HG03060 (cell line): Measurements from ENCODE around the gene CIRBP.
"Not testable (repeated sequence)": the region's sequence is repeated elsewhere in the genome, so short reads cannot be mapped to it uniquely, and the experiment has no call there.

Source experiments
- ATAC-seq: cut with Tn5 transposase; IDR thresholded peaks from one replicate; pipeline ENCODE4 v1.9.1; 2021; ENCODE audit warnings: low read depth, moderate number of reproducible peaks; ENCODE audit not compliant: unreplicated experiment

The CIRBP gene

DNA sequence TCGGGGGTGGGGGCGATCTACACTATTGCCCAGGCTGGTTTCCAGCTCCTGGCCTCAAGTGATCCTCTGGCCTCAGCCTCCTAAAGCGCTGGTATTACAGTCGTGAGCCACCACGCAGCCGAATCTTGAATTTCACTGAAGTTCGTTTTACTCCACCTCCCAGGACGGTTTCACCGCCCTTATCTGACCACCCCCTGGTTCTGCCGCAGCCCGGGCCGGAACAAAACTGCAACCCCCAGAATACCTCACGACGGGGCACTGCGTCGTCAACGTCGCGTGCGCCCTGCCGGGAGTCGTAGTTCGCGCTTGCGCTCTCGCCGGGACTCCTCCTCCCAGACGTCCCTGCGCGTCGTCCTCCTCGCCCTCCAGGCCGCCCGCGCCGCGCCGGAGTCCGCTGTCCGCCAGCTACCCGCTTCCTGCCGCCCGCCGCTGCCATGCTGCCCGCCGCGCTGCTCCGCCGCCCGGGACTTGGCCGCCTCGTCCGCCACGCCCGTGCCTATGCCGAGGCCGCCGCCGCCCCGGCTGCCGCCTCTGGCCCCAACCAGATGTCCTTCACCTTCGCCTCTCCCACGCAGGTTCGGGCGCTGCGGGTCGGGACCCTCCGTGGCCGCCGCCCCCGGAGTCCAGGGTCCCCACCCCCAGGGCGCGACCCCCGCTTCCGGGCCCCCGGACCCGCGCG is 27.6 kb upstream of the CIRBP start, which contains the start of gene ATP5F1D:
Gene ATP5F1D (plus strand): TSS at position 335 of the 679 bp plus-strand sequence. CDS start 100 bp downstream, at position 435.
- ATAC-seq: peak; percentile 48

DNA sequence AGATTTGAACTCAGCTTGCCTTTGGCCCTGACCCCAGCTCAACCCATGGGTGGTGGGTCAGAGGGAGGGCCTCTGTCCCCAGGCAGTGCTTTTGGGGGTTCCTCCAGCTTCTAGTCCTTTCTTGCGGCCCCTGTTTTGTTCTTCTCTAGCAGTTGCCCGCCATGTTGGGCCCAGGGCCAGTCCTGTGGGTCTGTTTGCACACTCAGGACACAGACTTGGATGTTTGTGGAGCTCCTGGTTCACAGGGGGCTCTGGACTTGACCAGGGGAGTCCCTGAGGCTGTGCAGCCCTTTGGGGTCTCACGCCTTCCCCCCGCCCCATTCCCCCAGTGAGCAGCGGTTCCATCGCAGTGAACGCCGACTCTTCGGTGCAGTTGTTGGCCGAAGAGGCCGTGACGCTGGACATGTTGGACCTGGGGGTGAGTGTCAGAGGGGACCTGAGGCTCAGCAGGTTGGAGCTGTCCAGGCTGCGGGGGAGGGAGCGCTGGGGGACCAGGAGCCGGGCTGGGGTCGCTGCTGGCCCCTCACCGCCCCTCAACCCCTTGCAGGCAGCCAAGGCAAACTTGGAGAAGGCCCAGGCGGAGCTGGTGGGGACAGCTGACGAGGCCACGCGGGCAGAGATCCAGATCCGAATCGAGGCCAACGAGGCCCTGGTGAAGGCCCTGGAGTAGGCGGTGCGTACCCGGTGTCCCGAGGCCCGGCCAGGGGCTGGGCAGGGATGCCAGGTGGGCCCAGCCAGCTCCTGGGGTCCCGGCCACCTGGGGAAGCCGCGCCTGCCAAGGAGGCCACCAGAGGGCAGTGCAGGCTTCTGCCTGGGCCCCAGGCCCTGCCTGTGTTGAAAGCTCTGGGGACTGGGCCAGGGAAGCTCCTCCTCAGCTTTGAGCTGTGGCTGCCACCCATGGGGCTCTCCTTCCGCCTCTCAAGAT is 25.1 kb upstream of the CIRBP start:
- no peak for ATAC-seq

DNA sequence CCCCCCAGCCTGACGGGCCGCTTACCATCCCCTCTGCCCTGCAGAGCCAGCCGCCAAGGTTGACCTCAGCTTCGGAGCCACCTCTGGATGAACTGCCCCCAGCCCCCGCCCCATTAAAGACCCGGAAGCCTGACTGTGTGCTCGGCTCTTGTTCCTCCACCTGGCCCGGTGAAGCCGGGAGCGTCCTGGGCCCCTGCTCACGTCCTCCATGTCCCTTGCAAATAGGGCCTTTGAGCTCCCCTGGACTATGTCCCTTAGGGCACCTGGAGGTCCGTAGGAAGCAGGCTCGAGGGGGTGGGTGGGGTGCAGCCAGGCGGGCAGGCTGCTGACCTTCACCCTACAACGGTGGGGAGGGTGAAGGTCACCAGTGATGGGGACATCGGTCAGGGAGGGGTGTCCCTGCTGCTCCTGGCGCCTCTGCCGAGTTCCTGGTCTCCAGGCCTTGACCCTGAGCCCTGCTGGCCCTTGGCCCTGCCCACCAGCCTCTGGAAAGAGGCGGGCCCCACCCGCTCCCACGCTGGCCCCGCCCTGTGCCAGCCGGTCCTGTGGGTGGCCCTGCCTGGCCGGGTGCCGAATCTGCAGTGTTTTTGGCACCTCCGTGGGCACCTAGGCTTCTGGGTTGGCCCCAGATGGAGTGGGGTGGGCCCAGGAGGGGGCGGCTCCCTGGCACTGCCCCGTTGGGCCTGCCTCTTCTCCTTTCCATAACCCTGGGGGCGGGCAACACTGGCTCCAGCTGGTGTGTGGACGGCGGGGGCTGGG is 24.3 kb upstream of the CIRBP start:
- no peak for ATAC-seq

DNA sequence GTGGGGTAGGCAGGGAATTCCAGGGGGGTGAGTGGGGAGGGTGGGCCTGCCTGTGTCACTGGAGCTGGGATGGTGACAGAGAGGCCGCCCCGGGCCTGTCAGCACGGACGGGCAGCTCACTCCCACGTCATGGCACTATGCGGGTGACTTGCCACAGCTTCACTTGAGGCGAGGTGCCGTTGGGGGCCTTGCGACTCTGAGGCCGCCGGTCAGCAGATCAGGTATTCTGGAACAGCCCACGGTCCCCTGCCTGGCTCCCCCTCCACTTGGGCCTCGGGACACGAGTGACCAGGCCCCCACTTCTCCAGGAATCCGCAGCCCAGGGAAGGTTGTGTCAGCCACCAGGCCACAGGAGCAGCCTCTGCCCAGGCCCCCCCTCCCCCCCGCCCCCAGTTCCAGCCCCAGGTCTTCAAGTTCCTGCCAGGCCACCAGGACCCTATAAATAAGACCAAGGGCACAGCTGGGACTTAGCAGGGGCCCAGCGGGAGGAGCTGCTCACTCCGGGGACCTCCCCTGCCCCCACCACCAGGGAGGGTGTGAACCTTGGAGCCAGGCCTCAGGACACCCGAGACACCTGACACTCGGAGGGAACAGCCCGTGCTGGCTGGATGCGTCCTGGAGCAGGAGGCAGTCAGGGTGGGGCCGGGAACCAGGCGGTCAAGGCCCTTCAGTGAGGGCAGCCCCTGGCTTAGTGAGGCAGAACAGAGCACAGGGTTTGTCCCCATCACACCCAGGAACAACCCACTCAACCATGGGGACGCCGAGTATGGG is 23.5 kb upstream of the CIRBP start:
- no peak for ATAC-seq

DNA sequence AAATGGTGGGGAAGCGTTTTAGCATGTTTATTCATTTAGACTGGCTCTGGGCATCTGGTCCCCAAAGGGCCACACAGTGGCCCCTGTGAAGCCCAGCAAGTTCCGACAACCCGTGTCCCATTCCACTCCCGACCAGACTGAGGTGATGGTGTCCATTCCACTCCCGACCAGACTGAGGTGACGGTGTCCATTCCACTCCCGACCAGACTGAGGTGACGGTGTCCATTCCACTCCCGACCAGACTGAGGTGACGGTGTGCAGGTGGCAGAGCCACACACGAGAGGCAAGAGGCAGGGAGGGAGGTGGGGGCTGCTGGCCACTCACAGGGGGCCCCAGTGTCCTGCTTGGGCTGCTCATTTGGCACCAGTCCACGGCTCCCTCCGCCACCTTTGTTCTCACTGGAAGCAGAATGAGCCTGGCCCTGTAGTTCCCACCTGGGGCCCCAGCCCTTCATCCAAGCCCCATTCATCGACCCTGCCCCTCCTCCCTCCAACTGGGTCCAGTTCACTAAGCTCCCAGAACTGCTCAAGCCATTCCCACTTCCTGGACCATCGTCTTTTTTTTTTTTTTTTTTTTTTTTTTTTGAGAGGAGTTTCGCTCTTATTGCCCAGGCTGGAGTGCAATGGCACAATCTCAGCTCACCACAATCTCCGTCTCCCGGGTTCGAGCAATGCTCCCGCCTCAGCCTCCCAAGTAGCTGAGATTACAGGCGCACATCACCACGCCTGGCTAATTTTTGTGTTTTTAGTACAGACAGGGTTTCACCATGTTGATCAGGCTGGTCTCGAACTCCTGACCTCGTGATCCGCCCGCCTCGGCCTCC is 22.7 kb upstream of the CIRBP start:
- not testable (repeated sequence) for ATAC-seq

DNA sequence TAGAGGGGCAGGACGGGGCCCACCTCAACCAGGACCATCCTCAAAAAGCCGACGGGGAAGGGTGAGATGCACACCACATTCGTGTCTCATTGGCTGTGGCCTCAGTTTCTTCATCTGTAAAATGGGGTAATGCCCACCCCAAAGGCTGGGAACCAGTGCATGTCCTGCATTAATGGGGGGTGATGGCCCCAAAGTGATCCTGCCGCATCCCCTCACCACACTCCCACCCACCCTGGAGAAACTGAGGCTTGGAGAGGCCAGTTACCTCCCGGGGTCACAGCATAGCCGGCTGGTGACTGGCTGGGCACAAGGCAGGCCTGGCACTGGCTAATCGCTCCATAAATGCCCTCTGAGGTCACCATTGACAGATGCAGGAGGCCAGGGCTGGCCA is 21.4 kb upstream of the CIRBP start:
- ATAC-seq: no peak

DNA sequence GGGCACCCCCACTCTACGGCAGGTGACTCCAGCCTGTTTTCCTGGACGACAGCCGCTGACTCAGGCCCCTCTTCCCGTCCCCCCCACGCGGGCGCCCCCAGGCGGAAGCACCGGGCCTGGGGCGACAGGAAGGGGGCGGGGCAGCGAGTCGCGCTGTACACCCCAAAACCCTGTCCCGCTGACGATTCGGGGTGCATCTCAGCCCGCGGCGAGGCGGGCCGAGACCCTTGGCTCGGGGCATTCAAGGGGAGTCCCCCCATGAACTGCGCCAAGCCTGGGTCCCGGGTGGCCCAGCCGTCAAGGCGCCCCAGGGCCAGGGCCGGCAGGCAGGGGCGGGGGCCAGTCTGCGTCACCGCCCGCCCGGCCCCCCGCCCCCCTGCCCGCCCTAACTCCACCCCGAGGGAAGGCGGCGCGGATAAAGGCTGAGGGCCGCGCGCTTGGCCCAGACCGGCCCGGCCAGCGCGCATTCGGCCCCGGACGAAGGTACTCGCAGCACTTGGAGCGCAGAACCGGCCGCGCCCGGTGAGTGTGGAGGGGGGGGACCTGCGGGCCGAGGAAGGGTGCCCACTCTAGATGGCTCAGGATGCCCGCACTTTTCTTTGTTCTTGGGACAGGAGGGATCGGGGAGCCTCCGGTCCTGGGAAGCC is 20.9 kb upstream of the CIRBP start, which contains the start of gene MIDN:
Gene MIDN (plus strand): TSS at position 445 of the 647 bp plus-strand sequence. CDS start 1,714 bp downstream, outside the sequence.
- ATAC-seq: peak; percentile 7

DNA sequence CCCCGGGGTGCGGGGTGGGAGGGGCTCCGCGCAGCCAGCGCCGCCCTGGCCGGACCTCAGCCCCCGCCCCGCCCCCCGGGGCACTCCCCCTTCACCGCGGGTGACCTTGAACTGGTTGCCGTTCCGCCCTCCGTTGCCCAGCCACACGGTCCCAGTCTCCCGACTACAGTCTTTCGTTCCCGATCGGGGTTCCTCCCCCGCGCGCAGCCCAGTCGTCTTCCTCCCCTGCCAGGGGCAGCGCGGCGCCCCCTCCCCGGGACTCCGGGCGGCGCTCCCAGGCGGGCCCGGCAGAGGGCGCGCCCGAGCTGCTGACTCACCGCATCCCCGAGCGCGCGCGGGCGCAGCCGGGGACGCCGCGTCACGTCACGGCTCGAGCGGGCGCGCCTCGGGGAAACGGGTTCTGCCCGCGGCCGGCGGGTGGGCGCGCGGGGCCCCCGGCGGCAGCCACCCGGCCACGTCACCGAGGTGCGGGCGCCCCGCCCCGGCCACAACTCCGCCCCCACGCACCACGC is 20.3 kb upstream of the CIRBP start:
- ATAC-seq: peak; percentile 12

DNA sequence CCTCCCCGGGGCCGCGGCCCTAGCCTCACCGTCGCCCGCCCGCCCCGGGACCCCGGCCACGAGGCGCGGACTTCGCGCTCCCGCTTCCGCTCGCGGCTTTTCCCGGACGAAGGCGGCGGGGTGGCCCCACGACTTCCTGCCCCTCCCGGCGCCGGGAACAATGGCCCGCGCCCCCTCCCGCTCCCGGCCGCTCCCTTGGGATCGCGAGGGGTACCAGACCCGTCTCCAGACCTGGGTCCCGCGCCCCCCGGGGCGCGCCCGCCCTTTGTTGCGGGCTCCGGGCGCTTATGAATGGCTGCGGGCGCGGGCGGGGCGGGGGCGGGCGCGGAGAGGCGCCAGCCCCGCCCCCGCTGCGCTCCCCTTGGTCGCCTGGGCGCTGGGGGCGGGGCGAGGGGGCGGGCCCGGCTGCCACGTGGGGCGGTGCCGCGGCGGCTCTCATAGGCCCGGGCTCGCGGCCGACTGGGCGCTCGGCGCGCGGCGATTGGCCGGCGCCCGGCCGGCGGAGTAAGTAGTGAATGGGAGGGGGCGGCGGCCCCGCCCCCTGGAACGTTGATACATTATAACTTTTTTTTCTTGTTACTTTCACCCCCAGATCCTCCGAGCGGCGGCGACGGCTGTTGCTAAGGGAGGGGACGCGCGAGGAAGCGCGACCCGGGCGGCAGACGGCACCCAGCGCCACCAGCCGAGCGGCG is 19.7 kb upstream of the CIRBP start:
- peak; percentile 26 for ATAC-seq

DNA sequence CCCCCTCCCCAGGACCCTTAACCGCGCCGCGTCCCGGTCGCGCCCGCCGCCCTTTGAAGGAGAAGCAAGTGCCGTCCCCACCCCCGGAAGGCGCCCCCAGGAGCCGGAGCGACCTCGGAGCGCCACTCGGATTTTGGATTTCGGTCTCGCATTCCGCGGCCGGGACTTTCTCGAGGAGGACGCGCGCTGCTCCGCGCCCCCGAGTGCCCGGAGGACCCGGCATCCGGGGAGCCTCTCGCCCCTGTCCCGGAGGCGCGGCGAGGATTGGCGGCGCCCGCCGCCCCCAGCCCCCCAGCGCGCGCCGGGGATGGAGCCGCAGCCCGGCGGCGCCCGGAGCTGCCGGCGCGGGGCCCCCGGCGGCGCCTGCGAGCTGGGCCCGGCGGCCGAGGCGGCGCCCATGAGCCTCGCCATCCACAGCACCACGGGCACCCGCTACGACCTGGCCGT is 19.1 kb upstream of the CIRBP start:
- ATAC-seq: no peak

DNA sequence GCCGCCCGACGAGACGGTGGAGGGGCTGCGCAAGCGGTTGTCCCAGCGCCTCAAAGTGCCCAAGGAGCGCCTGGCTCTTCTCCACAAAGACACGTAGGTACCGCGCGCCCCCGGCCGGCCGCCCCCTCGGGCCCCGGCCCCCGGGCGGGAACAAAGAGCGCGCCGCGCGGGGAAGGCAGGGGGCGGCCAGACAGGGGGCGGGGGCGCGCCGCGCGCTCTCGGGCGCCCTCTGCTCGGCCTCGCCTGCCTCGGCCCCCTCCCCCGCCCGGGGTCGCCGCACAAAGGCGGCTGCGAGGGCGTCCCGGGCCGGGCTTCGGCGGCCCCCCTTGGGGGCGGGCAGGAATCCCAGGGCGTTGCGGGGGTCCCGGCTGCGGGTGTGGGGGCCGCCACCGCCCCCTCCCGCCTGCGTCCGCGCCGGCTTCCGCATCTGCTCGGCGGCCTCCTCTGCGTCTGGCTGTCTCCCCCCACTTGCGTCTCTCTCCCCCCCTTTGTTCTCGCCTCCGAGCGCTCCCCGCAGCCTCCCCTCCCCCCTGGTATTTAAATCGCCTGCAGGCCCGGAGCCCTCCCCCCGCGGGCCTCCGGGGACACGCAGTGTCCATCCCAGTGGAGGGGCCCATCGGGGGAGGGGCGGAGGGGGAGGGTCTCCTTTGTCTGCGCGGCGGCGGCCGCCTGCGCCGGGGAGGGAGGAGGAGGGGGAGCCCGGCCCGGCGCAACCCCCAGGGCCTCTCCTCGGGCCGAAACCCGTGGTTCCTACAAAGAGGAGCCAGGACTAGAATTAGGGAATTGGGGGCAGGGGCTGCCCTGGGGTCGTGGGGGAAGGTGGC is 18.5 kb upstream of the CIRBP start:
- no peak for ATAC-seq

DNA sequence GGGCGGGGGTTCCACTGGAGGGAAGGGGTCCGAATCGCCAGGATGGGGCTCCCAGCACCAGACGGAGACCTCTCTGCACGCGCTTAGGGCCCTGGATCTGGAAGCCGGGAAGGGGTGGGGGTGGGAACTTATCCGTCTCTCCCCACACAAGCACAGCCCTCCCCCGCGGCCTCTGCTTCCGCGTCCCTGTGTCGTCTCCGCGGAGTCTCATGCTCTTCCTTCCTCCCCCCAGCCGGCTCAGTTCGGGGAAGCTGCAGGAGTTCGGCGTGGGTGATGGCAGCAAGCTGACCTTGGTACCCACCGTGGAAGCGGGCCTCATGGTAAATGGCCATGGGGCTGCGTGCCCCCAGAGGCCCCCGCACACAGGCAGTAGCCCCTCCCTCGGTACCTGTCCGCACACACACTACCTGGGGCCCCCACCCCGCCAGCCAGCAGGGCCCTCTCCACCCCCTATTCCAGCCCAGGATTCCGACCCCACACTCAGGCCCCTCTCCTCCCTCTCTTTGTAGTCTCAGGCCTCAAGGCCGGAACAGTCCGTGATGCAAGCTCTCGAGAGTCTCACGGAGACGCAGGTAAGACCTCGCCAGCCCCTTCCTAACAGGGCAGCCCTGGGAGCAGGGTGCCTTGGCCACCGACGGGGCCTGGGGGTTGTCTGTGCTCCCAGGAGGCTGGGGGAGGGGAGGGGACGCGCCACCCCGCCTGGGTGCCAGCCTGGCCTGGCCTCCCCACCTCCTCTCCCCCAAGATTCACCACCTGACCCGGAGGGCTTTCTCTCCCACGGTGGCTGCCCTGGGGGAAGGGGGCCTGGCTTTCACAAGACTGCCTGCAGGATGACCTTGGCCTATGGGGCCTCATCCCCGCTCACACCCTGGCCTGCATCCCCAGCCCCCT is 17.6 kb upstream of the CIRBP start:
- ATAC-seq: no peak

DNA sequence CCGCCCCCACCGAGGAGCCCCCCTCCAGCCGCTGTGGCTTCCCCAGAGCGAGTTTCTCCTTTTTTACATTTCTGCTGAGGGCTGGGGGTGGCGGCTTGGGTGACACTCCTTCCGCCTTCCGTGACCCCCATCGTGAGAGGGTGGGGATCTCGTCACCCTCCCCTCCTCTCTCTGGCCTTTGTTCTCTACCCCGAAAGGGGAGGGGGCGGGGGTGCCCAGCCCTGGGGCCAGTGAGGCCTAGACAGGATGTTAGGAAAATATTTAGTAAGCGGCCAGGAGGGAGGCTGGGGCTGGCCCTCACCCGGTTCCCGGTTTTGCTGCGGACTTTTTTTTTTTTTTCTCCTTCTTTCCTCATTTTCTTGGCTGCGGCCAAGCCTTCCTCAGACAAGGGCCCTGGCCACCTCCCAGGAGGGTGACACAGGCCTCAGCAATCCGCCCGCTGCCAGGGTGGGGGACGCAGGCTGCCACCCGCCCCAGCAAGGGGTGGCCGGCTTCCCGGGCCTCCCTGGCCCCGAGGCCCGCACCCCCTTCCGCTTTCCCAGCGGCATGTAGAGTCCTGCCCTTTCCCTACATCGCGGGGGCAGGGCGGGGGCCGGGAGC is 16.8 kb upstream of the CIRBP start:
- ATAC-seq: no peak

DNA sequence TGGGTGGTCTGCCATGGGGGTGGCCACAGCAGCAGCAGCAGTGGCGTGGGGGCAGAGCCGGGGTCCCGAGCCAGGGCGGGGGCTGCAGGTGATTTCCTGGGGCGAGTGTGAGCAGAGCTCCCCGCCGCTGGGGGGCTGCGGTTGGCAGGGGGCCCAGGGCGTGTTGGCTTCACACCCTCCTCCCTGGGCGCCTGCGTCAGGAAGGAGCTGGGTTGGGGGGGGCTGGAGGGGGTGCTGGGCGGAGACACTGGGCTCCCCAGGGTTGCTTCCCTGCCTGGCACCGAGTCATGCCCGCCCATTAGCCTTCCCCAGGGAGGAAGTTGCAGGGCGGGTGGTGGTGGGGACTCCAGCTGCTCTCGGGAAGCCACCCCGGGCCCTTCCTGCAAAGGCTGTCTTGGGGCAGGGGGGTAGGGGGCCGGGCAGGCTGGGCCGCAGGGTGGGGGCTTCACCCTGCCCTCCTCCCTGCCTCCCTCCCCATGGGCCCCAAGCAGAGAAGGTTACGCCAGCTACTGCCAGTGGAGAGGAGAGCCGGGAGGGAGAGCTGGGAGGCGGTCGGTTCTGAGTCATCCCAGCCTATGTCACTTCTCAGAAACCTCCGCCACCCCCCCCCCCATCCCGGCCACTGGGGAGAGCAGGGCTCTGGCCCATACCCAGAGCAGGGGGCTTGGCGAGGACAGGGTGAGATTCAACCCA is 16.2 kb upstream of the CIRBP start:
- no peak for ATAC-seq

DNA sequence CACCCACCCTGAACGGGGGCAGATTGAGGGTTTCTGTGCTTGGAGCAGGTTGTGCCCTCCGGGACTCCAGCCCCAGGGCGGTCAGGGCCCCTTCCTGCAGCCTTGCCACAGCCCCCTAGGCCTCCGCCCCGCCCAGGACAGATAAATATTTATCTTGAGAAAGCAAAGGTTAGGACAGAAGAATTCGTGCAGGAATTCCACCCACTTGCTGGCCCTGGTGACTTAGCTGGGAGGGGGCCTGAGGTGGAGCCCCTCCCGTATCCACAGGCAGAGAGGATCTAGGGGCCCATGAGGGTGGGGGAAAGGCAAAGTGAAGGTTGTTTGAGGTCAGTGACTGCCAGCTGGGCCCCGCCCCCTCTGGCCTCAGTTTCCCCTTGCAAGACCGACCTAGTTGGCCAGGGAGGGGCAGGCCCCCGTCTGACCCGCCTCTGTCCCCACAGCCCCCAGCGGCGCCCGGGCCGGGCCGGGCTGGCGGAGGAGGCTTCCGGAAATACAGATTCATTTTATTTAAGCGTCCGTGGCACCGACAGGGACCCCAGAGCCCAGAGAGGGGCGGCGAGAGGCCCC is 15.5 kb upstream of the CIRBP start:
- no peak for ATAC-seq
